GM18505 (cell line): Measurements from ENCODE around the gene CPT1A.

Experiments
- ATAC-seq: cut with Tn5 transposase; IDR thresholded peaks from one replicate; pipeline ENCODE4 v1.9.1; 2021; ENCODE audit not compliant: unreplicated experiment
- POLR2A ChIP-seq: IDR thresholded peaks from 4 replicates; pipeline ENCODE4 v1.6.1; 2011; ENCODE audit warnings: borderline replicate concordance; ENCODE audit not compliant: insufficient read depth, insufficient read length; ENCODE audit errors: extremely low read depth

Gene CPT1A

DNA sequence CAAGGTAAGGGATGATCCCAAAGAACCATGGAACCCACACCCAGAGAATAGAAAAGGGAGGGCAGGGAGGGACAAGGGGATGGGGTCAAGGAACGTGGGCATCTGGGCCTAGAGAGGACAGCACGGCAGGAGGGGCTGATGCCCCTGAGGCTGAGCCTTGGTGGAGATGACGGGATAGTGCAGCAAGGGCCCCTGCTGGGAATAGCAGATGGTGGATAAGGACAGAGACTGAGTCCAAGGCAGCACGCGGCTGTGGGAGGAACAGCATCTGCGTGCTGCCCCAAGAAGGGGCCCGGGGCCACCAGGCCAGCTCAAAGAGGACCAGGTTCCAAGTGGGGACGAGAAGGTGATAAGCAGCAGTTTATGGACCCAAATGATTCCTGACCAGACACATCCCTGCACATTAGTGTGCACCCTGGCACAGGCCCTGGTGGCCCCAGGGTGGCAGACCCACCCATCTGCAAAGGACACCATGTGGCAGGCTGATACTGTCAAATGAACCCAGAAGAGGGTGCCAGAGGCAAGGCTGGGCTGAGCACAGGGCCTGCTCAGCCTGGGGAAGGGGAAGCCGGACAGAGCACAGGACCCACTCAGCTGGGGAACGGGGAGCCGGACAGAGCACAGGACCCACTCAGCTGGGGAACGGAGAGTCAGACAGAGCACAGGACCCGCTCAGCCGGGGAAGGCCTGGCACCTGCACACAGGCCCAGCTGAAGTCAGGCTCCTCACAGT lies 77.6 kb downstream of the CPT1A start:
- TF ChIP-seq POLR2A: no peak
- ATAC-seq: no peak

DNA sequence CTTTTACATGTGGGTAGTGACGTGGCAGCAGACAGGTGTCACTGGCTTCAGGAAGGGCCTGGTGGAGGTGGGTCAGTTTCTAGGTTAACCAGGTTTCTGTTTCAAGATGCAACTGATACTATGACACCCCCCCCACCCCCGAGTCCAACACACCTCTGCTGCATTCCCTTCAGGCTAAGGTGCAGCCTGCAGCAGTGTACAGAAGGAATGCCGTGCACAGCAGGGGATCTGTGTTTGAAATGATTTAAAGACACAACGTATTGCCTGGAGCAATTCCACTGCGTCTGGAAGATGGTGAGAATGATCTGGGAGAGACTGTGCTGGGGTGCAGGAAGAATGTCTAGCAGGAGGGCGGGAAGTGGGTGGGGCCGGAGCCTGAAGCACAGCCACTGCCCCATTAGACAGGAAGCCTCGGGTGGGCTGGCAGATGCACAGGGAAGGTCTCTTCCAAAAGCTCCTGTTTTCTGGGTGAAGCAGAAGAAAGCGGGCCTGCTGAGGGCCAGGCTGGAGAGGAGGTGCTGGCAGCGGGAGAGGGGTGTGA lies 78.5 kb downstream of the CPT1A start:
- no peak for TF ChIP-seq POLR2A
- ATAC-seq: no peak

DNA sequence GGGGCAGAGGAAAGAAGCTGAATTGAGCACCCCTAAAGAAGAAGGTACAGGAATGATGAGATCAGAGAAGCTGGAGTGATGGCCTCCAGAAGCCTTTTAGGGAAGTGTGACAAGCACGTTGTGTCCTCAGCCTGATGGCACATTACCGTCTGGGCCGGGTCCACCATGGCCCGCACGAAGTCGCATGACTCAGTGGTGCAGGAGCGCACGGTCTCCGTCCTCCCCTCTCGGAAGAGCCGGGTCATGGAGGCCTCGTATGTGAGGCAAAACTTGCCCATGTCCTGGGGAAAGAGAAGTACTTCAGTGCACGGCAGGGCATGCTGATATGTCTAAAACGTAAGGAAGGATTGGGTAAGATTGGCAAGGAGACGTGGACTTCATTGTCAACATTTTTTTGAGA lies 79.2 kb downstream of the CPT1A start:
- ATAC-seq: no peak
- no peak for TF ChIP-seq POLR2A

DNA sequence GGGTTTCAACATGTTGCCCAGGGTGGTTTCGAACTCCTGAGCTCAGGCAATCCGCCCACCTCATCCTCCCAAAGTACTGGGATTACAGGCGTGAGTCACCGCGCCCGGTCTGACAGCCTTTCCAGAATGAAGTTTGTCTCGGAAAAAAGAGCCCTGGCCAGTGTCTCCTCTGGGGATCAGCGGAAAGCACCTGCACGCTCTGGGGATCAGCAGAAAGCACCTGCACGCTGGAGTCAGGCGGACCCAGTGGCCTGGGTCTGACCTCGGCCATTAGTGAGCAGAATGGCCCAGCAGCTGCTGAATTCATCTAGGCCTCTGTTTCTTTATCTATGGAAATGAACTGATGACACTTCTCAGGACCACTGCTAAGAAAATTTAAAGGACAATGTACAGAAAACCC lies 79.9 kb downstream of the CPT1A start:
- ATAC-seq: no peak
- no peak for TF ChIP-seq POLR2A

DNA sequence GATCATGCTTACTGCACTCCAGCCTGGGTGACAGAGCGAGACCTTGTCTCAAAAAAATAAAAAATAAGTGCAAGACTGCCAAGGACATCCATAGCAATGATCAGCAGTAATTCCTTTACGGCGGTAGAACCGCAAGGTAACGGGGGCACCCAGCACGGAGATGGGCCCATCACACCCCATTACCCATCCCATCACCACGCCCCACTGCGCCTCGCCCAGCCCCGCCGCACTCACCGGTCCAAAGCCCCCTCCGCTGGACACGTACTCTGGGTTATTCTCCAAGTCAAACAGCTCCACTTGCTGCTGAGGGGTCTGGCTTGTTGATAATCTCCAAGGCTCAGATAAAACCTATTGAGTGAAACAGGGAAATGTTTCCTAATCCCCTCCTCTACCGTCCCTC lies 81.7 kb downstream of the CPT1A start:
- ATAC-seq: no peak
- TF ChIP-seq POLR2A: no peak

- no peak for ATAC-seq
- no peak for TF ChIP-seq POLR2A
These were observed 84.0 kb downstream of the CPT1A start for GRCh38 chr11:68757711-68758110.

DNA sequence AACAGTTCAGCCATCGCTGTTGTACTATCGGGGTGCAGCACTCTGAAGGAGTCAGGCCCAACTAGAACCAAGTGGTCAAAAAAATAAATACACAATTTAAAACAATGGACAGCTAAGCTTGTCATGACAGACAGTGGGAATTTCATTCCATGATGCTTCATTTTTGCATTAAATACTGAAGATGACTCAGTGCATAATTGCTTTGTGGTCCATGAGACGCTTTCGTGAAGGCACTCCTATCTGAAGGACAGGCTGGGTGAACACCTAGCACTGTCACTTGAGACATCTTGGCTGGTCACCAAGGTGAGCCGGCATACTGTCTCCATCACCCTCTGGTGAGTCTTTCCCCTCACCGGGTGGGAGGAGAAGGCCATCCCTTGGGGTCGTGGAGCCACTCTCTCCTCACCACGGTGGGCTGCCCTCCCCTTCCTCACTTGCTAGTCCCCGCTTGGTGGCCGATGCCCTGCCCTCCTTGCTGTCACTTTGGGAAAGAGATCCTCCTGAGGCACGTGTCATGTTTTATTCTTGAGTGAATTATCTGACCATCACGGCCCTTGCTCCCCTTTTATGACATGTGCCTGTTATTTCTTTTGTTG lies 85.4 kb downstream of the CPT1A start:
- TF ChIP-seq POLR2A: no peak
- ATAC-seq: no peak

GRCh38 chr11:68753300-68753699 lies 88.4 kb downstream of the CPT1A start:
- TF ChIP-seq POLR2A: no peak
- ATAC-seq: no peak

GRCh38 chr11:68751331-68751856 lies 90.3 kb downstream of the CPT1A start, which contains the start of gene TESMIN:
Gene TESMIN (minus strand): TSS chr11:68751520. CDS start chr11:68750660, 860 bp downstream.
- no peak for TF ChIP-seq POLR2A
- ATAC-seq: no peak

- no peak for ATAC-seq
- no peak for TF ChIP-seq POLR2A
These were observed 90.8 kb downstream of the CPT1A start for GRCh38 chr11:68751004-68751325.

- no peak for TF ChIP-seq POLR2A
- no peak for ATAC-seq
These were observed 91.3 kb downstream of the CPT1A start for GRCh38 chr11:68750195-68751003.

DNA sequence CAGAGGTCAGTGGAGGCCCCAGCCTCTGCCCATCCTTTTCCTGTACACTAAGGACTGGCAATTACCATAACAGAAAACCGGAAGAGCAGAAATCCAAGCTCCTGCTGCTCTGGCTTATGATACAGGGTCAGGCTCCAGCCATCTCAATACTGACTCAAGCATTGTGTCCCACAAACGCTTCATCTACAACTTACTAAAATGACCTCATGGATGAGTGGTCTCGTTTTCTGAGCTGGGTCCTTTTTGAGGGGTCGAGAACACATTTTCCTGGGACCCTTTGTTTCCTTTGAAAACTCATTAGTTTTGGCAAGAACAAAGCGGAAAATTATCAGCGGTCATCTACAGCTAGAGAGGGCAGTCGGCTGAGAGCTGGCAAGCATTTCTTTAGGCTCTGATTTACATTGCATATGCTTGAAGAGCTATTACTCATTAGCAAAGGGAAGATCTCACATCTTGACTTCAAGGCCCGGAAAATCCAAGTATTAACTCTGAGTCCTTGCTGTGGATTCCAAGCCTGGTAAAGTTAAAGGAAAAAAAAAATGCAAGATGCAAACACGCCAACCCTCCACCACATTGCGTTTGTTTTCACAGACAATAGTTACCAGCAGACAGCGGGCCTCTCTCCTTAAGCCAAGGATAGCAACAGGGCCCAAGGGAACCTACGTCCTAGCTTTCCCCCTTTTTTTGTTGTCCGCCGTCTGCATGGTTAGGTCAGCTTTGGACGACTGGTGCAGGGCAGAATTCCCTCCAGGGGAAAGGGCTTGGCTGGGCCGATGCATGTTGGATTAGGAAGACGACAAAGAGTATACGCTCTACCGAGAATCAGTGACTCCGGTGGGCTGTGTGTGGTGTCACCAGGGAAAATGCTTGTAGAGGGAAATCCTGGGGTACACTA lies 92.2 kb downstream of the CPT1A start:
- no peak for TF ChIP-seq POLR2A
- no peak for ATAC-seq

GRCh38 chr11:68748061-68748460 lies 93.7 kb downstream of the CPT1A start:
- ATAC-seq: no peak
- no peak for TF ChIP-seq POLR2A

GRCh38 chr11:68743539-68743938 lies 98.2 kb downstream of the CPT1A start:
- TF ChIP-seq POLR2A: no peak
- no peak for ATAC-seq
